ENCODE measurements around the gene RPL15.

DNA sequence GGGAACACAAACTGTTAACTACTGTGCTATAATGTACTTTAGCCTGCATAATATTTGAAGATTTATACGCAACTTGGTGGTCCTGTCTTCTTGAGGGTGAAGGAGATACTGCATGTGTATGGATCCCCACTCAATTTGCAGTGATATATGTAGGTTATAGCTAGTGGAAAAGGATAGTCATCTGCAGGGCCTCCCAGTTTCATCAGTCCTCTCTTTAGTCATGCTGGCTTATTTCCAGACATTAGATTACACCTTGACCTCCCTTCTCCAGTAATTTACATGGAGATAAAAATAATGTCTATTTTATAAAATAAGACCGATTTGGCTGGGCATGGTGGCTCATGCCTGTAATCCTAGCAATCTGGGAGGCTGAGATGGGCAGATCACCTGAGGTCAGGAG is 31.8 kb downstream of the RPL15 start:
- TF ChIP-seq, protein P1, sequence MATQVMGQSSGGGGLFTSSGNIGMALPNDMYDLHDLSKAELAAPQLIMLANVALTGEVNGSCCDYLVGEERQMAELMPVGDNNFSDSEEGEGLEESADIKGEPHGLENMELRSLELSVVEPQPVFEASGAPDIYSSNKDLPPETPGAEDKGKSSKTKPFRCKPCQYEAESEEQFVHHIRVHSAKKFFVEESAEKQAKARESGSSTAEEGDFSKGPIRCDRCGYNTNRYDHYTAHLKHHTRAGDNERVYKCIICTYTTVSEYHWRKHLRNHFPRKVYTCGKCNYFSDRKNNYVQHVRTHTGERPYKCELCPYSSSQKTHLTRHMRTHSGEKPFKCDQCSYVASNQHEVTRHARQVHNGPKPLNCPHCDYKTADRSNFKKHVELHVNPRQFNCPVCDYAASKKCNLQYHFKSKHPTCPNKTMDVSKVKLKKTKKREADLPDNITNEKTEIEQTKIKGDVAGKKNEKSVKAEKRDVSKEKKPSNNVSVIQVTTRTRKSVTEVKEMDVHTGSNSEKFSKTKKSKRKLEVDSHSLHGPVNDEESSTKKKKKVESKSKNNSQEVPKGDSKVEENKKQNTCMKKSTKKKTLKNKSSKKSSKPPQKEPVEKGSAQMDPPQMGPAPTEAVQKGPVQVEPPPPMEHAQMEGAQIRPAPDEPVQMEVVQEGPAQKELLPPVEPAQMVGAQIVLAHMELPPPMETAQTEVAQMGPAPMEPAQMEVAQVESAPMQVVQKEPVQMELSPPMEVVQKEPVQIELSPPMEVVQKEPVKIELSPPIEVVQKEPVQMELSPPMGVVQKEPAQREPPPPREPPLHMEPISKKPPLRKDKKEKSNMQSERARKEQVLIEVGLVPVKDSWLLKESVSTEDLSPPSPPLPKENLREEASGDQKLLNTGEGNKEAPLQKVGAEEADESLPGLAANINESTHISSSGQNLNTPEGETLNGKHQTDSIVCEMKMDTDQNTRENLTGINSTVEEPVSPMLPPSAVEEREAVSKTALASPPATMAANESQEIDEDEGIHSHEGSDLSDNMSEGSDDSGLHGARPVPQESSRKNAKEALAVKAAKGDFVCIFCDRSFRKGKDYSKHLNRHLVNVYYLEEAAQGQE (IDR thresholded peaks at IDR 0.05), result no peak
- TF ChIP-seq, protein P2, sequence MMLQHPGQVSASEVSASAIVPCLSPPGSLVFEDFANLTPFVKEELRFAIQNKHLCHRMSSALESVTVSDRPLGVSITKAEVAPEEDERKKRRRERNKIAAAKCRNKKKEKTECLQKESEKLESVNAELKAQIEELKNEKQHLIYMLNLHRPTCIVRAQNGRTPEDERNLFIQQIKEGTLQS (IDR thresholded peaks at IDR 0.05), result peak; percentile 60
- TF ChIP-seq EGR1 (IDR thresholded peaks at IDR 0.05; ENCODE audit: low read depth in 2 of 2) (no peak), GABPA (IDR thresholded peaks at IDR 0.05 in 1 of 2, conservative IDR thresholded peaks at IDR 0.05 in 1 of 2) (no peak), RAD21 (IDR thresholded peaks at IDR 0.05) (no peak), YY1 (IDR thresholded peaks at IDR 0.05) (no peak), FOXA1 (IDR thresholded peaks at IDR 0.05) (no peak), HNF4G (IDR thresholded peaks at IDR 0.05) (no peak)
- TF ChIP-seq, protein P3, sequence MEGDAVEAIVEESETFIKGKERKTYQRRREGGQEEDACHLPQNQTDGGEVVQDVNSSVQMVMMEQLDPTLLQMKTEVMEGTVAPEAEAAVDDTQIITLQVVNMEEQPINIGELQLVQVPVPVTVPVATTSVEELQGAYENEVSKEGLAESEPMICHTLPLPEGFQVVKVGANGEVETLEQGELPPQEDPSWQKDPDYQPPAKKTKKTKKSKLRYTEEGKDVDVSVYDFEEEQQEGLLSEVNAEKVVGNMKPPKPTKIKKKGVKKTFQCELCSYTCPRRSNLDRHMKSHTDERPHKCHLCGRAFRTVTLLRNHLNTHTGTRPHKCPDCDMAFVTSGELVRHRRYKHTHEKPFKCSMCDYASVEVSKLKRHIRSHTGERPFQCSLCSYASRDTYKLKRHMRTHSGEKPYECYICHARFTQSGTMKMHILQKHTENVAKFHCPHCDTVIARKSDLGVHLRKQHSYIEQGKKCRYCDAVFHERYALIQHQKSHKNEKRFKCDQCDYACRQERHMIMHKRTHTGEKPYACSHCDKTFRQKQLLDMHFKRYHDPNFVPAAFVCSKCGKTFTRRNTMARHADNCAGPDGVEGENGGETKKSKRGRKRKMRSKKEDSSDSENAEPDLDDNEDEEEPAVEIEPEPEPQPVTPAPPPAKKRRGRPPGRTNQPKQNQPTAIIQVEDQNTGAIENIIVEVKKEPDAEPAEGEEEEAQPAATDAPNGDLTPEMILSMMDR (IDR thresholded peaks at IDR 0.05; ENCODE audit: low read depth, low read length, missing input control), result no peak

Measured in liver (tissue), 3 donors.